RKO (cell line): ENCODE measurements around the gene PLEKHB1.

Experiments used
- DNase-seq: peaks from one replicate; pipeline ENCODE4 v3.0.0-alpha.2; 2016; ENCODE audit warnings: low spot score

PLEKHB1 gene

GRCh38 chr11:73680687-73681086 lies 34.3 kb downstream of the PLEKHB1 start:
- DNase-seq = no peak

GRCh38 chr11:73693899-73694525 lies 47.6 kb downstream of the PLEKHB1 start:
- no peak for DNase-seq

- no peak for DNase-seq
These were observed 58.7 kb downstream of the PLEKHB1 start for GRCh38 chr11:73705053-73705452.

- no peak for DNase-seq
These were observed 64.6 kb downstream of the PLEKHB1 start for GRCh38 chr11:73710964-73711363.
